Measurements from ENCODE around the gene TCF7L1. TPM values are rescaled to one million over a fixed set of nuclear protein-coding genes. Genes with fewer than 3 reads are reported as not detected.

Gene TCF7L1
- total RNA-seq, 1 donor from 2014 or later, result 62.7 TPM

DNA sequence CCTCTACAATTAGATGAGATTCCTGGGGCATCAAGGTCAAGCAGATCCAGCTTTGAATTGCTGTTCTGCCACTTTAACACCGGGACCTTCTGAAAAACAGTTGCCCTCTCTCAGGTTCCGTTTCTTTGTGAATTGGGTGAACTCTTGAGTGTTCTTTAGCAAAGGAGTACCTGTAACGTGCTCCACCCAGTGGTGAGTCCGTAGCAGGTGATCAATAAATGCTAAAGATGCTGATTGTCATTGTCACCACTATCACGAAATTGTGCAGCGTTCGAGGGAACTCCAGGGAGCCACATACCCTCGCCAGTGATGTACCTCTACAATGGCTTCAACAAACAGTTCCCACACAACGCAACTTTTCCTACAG, 81.9 kb downstream of the TCF7L1 start:
- Mint-ChIP-seq H3K9me3 (ENCODE audit: low read depth) (no peaks in the 10 kb centered on the region), H3K27me3 (no peaks in the 10 kb centered on the region), H3K27ac (peak overlapping the region; percentile 52), H3K36me3 (ENCODE audit: insufficient read depth) (no peaks in the 10 kb centered on the region), H3K4me3 (ENCODE audit: low read depth) (no peak overlapping the region), H3K4me1 (ENCODE audit: low read depth) (peaks cover 16% of the 10 kb centered on the region)
- no peak for DNase-seq (ENCODE audit: low spot score, unreplicated experiment)
- TF ChIP-seq, protein P1, sequence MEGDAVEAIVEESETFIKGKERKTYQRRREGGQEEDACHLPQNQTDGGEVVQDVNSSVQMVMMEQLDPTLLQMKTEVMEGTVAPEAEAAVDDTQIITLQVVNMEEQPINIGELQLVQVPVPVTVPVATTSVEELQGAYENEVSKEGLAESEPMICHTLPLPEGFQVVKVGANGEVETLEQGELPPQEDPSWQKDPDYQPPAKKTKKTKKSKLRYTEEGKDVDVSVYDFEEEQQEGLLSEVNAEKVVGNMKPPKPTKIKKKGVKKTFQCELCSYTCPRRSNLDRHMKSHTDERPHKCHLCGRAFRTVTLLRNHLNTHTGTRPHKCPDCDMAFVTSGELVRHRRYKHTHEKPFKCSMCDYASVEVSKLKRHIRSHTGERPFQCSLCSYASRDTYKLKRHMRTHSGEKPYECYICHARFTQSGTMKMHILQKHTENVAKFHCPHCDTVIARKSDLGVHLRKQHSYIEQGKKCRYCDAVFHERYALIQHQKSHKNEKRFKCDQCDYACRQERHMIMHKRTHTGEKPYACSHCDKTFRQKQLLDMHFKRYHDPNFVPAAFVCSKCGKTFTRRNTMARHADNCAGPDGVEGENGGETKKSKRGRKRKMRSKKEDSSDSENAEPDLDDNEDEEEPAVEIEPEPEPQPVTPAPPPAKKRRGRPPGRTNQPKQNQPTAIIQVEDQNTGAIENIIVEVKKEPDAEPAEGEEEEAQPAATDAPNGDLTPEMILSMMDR (IDR thresholded peaks at IDR 0.05; ENCODE audit: unreplicated experiment), result peak; percentile 43

DNA sequence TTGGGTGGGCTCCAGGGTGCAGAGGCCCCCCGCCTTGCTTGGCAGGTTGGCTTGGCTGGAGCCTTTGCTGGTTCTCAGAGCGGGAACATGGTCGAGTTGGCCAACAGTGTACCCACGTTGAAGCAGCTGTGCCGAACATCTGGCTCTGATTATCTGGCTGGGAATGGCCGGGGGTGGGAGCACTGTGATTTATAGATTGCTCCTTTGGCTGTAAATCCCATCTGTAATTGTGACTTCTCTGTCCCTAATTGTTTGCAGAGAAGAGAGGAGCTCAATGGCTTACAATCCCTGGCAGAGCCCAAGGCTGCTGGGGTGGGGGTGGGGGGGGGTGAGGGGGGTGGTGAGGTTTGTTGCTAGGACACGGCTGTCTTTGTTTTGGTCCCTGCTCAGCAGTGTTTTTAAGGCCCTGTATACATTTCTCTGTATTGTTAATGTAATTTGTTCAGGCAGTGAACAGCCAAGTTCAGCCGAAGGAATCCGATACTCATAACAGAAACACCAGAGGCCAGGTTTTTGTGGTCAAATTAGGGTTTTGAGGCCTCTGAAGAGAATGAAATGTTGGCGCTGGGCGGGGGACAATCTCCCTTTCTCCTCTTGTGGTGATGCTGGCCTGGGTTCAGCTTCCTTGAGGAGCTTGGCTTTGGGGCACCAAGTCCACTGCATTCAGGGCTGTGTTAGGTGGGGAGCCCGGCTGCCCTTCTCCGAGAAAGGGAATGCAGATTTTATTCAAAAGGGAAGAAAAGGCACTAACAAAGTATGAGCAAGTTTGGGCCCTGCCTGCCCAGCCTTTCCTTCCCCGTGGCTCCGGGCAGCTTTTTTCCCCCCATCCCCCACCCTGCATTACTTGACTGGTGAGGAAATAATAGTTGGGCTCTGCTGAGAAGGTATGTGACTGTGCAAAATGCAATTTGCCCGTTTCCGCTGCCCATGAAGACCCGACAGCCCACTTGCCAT, 82.5 kb downstream of the TCF7L1 start:
- Mint-ChIP-seq H3K9me3 (ENCODE audit: low read depth) (no peaks in the 10 kb centered on the region), H3K36me3 (ENCODE audit: insufficient read depth) (no peaks in the 10 kb centered on the region), H3K27me3 (no peaks in the 10 kb centered on the region), H3K27ac (peak overlapping the region; percentile 52), H3K4me3 (ENCODE audit: low read depth) (no peak overlapping the region), H3K4me1 (ENCODE audit: low read depth) (peaks cover 16% of the 10 kb centered on the region)
- TF ChIP-seq, protein P1 (IDR thresholded peaks at IDR 0.05; ENCODE audit: unreplicated experiment), result no peak
- no peak for DNase-seq (ENCODE audit: low spot score, unreplicated experiment)

DNA sequence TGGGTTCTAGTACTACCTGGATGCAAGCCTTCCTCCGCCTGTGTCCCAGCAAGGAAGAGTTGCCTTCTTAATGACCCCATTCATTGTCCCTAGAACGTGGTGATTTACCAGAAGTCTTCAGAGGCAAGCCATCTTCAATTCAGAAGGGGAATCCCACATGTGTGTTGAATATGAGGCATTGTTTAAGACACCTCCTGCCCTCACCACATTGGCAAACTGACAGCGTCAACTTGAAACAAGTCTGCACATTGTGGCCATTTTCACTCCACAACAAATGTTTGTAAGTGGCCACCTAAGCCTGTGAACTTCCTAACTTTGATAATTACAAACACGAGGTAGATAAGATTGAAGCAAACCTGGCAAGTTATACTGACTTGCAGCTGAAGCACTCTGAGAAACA, 83.7 kb downstream of the TCF7L1 start:
- TF ChIP-seq, protein P1 (IDR thresholded peaks at IDR 0.05; ENCODE audit: unreplicated experiment), result no peak
- DNase-seq (ENCODE audit: low spot score, unreplicated experiment), result no peak
- Mint-ChIP-seq H3K4me3 (ENCODE audit: low read depth) (no peak overlapping the region), H3K36me3 (ENCODE audit: insufficient read depth) (peaks cover 3% of the 10 kb centered on the region), H3K4me1 (ENCODE audit: low read depth) (peaks cover 16% of the 10 kb centered on the region), H3K27me3 (no peaks in the 10 kb centered on the region), H3K27ac (no peak overlapping the region), H3K9me3 (ENCODE audit: low read depth) (peaks cover 2% of the 10 kb centered on the region)

DNA sequence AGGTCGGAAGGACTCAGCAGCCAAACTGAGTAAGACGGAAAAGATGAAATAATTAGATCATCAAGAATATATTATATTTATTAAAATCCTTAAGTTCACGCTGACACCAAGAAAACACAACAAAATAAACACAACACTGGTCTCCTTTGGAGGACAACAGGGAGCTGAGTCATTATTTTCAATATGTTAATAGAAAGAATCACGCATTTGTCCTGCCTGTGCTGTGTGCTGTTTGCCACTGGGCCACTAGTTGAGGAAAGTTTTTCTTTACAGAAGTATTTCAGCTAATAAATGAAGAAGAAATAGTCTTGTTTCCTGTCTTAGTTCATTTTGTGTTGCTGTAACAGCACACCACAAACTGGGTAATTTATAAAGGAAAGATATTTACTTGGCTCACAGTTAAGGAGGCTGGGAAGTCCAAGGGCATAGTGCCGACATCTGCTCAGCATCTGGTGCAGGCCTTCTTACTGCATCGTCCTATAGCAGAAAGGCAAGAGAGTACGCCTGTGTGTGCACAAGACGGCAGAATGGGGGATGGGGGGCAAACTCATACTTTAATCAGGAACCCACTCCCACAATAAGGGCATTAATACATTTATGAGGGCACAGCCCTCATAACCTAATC, 88.0 kb downstream of the TCF7L1 start:
- peaks cover 5% of the 10 kb centered on the region for H3K9me3 Mint-ChIP-seq (ENCODE audit: low read depth)
- DNase-seq (ENCODE audit: low spot score, unreplicated experiment), result no peak
- H3K4me3 Mint-ChIP-seq (ENCODE audit: low read depth), result no peak overlapping the region
- TF ChIP-seq, protein P1 (IDR thresholded peaks at IDR 0.05; ENCODE audit: unreplicated experiment), result no peak
- peaks cover 4% of the 10 kb centered on the region for H3K36me3 Mint-ChIP-seq (ENCODE audit: insufficient read depth)
- no peak overlapping the region for H3K27ac Mint-ChIP-seq
- no peaks in the 10 kb centered on the region for H3K27me3 Mint-ChIP-seq
- peaks cover 6% of the 10 kb centered on the region for H3K4me1 Mint-ChIP-seq (ENCODE audit: low read depth)

DNA sequence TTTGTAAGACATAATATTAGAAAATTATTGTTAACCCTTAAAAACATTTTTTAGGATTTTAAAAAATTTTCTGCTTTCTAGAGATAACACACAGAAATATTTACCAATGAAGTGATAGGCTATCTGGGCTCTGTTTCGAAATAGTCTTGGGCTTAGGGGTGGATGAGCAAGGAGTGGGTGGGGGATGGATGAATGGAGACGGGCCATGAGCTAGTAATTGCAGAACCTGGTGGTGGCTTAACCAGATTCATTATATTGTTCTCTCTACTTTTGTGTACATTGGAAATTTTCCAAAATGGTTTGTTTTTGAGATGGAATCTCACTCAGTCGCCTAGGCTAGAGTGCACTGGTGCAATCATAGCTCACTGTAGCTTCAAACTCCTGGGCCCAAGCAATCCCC, 89.6 kb downstream of the TCF7L1 start:
- H3K4me3 Mint-ChIP-seq (ENCODE audit: low read depth), result no peak overlapping the region
- H3K36me3 Mint-ChIP-seq (ENCODE audit: insufficient read depth), result peaks cover 4% of the 10 kb centered on the region
- H3K9me3 Mint-ChIP-seq (ENCODE audit: low read depth), result peaks cover 5% of the 10 kb centered on the region
- TF ChIP-seq, protein P1 (IDR thresholded peaks at IDR 0.05; ENCODE audit: unreplicated experiment), result no peak
- DNase-seq (ENCODE audit: low spot score, unreplicated experiment), result no peak
- H3K4me1 Mint-ChIP-seq (ENCODE audit: low read depth), result peaks cover 1% of the 10 kb centered on the region
- no peaks in the 10 kb centered on the region for H3K27me3 Mint-ChIP-seq
- no peak overlapping the region for H3K27ac Mint-ChIP-seq

All from progenitor cell of endocrine pancreas (in vitro differentiated cells).